ENCODE results near the gene CBX2.

The CBX2 gene

GRCh38 chr17:79781736-79782575 lies 4.0 kb downstream of the CBX2 start:
- Histone ChIP-seq H3K27ac (ENCODE audit: low read depth, low read length) (no peak overlapping the region), H3K4me2 (ENCODE audit: low read depth, low read length, poor library complexity, severe bottlenecking) (no peak overlapping the region), H3K27me3 (ENCODE audit: low read length) (no peaks in the 10 kb centered on the region), H3F3A (ENCODE audit: insufficient read depth) (peaks cover 2% of the 10 kb centered on the region), H3K9me3 (ENCODE audit: insufficient read depth, low read length) (no peaks in the 10 kb centered on the region), H3K4me3 (ENCODE audit: insufficient read depth, low read length, poor library complexity, severe bottlenecking) (no peak overlapping the region), H4K20me1 (ENCODE audit: low read depth, low read length) (no peaks in the 10 kb centered on the region), H3K9me2 (replicated peaks; ENCODE audit: insufficient read depth, low read length) (no peaks in the 10 kb centered on the region), H3K79me2 (ENCODE audit: insufficient read depth, low read length) (peaks cover 9% of the 10 kb centered on the region; the same call in 1 of the 2 replicates), H3K36me3 (ENCODE audit: low read length) (no peaks in the 10 kb centered on the region), H2AFZ (ENCODE audit: low read depth, low read length, severe bottlenecking) (no peak overlapping the region), H3K9ac (ENCODE audit: low read length) (no peak overlapping the region)
- TF ChIP-seq CTCF (IDR thresholded peaks at IDR 0.05; ENCODE audit: insufficient read depth, low read length, poor library complexity, severe bottlenecking) (no peak), EZH2phosphoT487 (conservative IDR thresholded peaks at IDR 0.05; ENCODE audit: low read length) (no peak)

- no peak for TF ChIP-seq CTCF (IDR thresholded peaks at IDR 0.05; ENCODE audit: insufficient read depth, low read length, poor library complexity, severe bottlenecking)
- TF ChIP-seq EZH2phosphoT487 (conservative IDR thresholded peaks at IDR 0.05; ENCODE audit: low read length) = no peak
- no peaks in the 10 kb centered on the region for H3K9me3 ChIP-seq (ENCODE audit: insufficient read depth, low read length)
- no peak overlapping the region for H3K4me2 ChIP-seq (ENCODE audit: low read depth, low read length, poor library complexity, severe bottlenecking)
- 0 out of 2 replicates have a peak, but pooled peaks cover 2% of the 10 kb centered on the region for H3F3A ChIP-seq (ENCODE audit: insufficient read depth)
- no peaks in the 10 kb centered on the region for H3K36me3 ChIP-seq (ENCODE audit: low read length)
- H3K9me2 ChIP-seq (replicated peaks; ENCODE audit: insufficient read depth, low read length) = no peaks in the 10 kb centered on the region
- no peak overlapping the region for H3K27ac ChIP-seq (ENCODE audit: low read depth, low read length)
- H3K27me3 ChIP-seq (ENCODE audit: low read length) = no peaks in the 10 kb centered on the region
- H2AFZ ChIP-seq (ENCODE audit: low read depth, low read length, severe bottlenecking) = no peak overlapping the region
- H3K4me3 ChIP-seq (ENCODE audit: insufficient read depth, low read length, poor library complexity, severe bottlenecking) = no peak overlapping the region
- peaks cover 8% of the 10 kb centered on the region; the same call in 1 of the 2 replicates for H3K79me2 ChIP-seq (ENCODE audit: insufficient read depth, low read length)
- no peak overlapping the region for H3K9ac ChIP-seq (ENCODE audit: low read length)
- H4K20me1 ChIP-seq (ENCODE audit: low read depth, low read length) = no peaks in the 10 kb centered on the region
These were observed 5.9 kb downstream of the CBX2 start for GRCh38 chr17:79783891-79784290.

GRCh38 chr17:79784353-79785016 lies 6.5 kb downstream of the CBX2 start:
- Histone ChIP-seq H3K36me3 (ENCODE audit: low read length) (no peaks in the 10 kb centered on the region), H3K27ac (ENCODE audit: low read depth, low read length) (no peak overlapping the region), H4K20me1 (ENCODE audit: low read depth, low read length) (no peaks in the 10 kb centered on the region), H3K4me2 (ENCODE audit: low read depth, low read length, poor library complexity, severe bottlenecking) (no peak overlapping the region), H3K9me3 (ENCODE audit: insufficient read depth, low read length) (no peaks in the 10 kb centered on the region), H3K4me3 (ENCODE audit: insufficient read depth, low read length, poor library complexity, severe bottlenecking) (no peak overlapping the region), H3K27me3 (ENCODE audit: low read length) (no peaks in the 10 kb centered on the region), H3K9me2 (replicated peaks; ENCODE audit: insufficient read depth, low read length) (no peaks in the 10 kb centered on the region), H2AFZ (ENCODE audit: low read depth, low read length, severe bottlenecking) (no peak overlapping the region), H3F3A (ENCODE audit: insufficient read depth) (0 out of 2 replicates have a peak, but pooled peaks cover 2% of the 10 kb centered on the region), H3K9ac (ENCODE audit: low read length) (no peak overlapping the region), H3K79me2 (ENCODE audit: insufficient read depth, low read length) (peaks cover 2% of the 10 kb centered on the region; the same call in 1 of the 2 replicates)
- no peak for TF ChIP-seq EZH2phosphoT487 (conservative IDR thresholded peaks at IDR 0.05; ENCODE audit: low read length)
- TF ChIP-seq CTCF (IDR thresholded peaks at IDR 0.05; ENCODE audit: insufficient read depth, low read length, poor library complexity, severe bottlenecking) = no peak

All from SU-DHL-6 (cell line).